ENCODE data around the gene SEPTIN1.

- TF ChIP-seq, protein P1, sequence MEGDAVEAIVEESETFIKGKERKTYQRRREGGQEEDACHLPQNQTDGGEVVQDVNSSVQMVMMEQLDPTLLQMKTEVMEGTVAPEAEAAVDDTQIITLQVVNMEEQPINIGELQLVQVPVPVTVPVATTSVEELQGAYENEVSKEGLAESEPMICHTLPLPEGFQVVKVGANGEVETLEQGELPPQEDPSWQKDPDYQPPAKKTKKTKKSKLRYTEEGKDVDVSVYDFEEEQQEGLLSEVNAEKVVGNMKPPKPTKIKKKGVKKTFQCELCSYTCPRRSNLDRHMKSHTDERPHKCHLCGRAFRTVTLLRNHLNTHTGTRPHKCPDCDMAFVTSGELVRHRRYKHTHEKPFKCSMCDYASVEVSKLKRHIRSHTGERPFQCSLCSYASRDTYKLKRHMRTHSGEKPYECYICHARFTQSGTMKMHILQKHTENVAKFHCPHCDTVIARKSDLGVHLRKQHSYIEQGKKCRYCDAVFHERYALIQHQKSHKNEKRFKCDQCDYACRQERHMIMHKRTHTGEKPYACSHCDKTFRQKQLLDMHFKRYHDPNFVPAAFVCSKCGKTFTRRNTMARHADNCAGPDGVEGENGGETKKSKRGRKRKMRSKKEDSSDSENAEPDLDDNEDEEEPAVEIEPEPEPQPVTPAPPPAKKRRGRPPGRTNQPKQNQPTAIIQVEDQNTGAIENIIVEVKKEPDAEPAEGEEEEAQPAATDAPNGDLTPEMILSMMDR (IDR thresholded peaks at IDR 0.05), result no peak
- TF ChIP-seq POLR2A (IDR thresholded peaks at IDR 0.05), result no peak
Observed at GRCh38 chr16:30374538-30374937, 7.8 kb downstream of the SEPTIN1 start, which contains the start of gene MYL11.

Data from Peyer's patch (tissue), 4 donors.